Gastroesophageal sphincter (tissue), 4 donors: ENCODE measurements around the gene LRRC26. TPM values are rescaled to one million over a fixed set of nuclear protein-coding genes. Genes with fewer than 3 reads are reported as not detected.
"Not testable (repeated sequence)": the region's sequence is repeated elsewhere in the genome, so short reads cannot be mapped to it uniquely, and the experiment has no call there.

Experiments used
- ATAC-seq: fragments of 150-250 bp; one replicate; pipeline ENCODE4 v1.9.1; 2016; ENCODE audit warnings: mild to moderate bottlenecking, moderate library complexity
- H3K27ac ChIP-seq, 4 donors: fragments of 200-600 bp; sonication (generic) in 3 of 4; 1 replicate in 3 of 4; 2 replicates in 1 of 4; pipeline ENCODE4 v1.5.1; 2016 to 2019
- H3K27me3 ChIP-seq: fragments of 200-600 bp; sonication (generic); one replicate; pipeline ENCODE4 v1.5.1; 2019
- H3K36me3 ChIP-seq, 2 donors: fragments of 200-600 bp; sonication (generic); one replicate each; pipeline ENCODE4 v1.5.1; 2019; ENCODE audit warnings: control low read depth in 1 of 2
- H3K4me1 ChIP-seq, 3 donors: fragments of 200-600 bp; sonication (generic); 1 replicate in 2 of 3; 2 replicates in 1 of 3; pipeline ENCODE4 v1.5.1; 2016 to 2019; ENCODE audit warnings: control low read depth in 2 of 3
- H3K4me3 ChIP-seq, 2 donors: fragments of 200-600 bp; sonication (generic); one replicate each; pipeline ENCODE4 v1.5.1; 2019; ENCODE audit warnings: mild to moderate bottlenecking in 1 of 2, moderate library complexity in 1 of 2
- H3K9me3 ChIP-seq, 3 donors: fragments of 200-600 bp; sonication (generic); one replicate each; pipeline ENCODE4 v1.5.1; 2017 to 2019; ENCODE audit warnings: control low read depth in 2 of 3
- EP300 ChIP-seq: sonication (generic); formaldehyde crosslinking; IDR thresholded peaks from one replicate; pipeline ENCODE4 v1.6.1; 2017; ENCODE audit warnings: antibody characterized with exemption, mild to moderate bottlenecking
- POLR2A ChIP-seq, 2 donors: fragments of 450-650 bp; IDR thresholded peaks; one replicate each; pipeline ENCODE4 v1.6.1; 2017; ENCODE audit warnings: antibody characterized with exemption in 2 of 2, mild to moderate bottlenecking in 2 of 2, moderate library complexity in 1 of 2
- POLR2AphosphoS5 ChIP-seq: sonication (generic); formaldehyde crosslinking; IDR thresholded peaks from one replicate; pipeline ENCODE4 v1.6.1; 2017; ENCODE audit warnings: antibody characterized with exemption
- WGBS, 2 donors: methylation state at CpG; one replicate each; pipeline ENCODE4 v1.1.5; 2018; ENCODE audit warnings: low coverage in 1 of 2; 5-methylcytosine and 5-hydroxymethylcytosine counted together
- total RNA-seq, 4 donors: library from RNA; depleted of rRNA; stranded (reverse); fragments of >200 nt; gene quantifications; one replicate each; pipeline ENCODE4 v1.1.0, GENCODE V29; 2016
- TF ChIP-seq, protein P1 (sequence below), 4 experiments: fragments of 200-600 bp in 2 of 4; fragments of 450-650 bp in 2 of 4; sonication (generic) in 1 of 4; IDR thresholded peaks; one replicate each; pipeline ENCODE4 v1.5.1; 2017 to 2019; ENCODE audit warnings: antibody characterized with exemption in 4 of 4, mild to moderate bottlenecking in 2 of 4, moderate library complexity in 2 of 4

The LRRC26 gene
- total RNA-seq, 4 donors from 2014 or later, result 7.7 TPM; not detected in 3

DNA sequence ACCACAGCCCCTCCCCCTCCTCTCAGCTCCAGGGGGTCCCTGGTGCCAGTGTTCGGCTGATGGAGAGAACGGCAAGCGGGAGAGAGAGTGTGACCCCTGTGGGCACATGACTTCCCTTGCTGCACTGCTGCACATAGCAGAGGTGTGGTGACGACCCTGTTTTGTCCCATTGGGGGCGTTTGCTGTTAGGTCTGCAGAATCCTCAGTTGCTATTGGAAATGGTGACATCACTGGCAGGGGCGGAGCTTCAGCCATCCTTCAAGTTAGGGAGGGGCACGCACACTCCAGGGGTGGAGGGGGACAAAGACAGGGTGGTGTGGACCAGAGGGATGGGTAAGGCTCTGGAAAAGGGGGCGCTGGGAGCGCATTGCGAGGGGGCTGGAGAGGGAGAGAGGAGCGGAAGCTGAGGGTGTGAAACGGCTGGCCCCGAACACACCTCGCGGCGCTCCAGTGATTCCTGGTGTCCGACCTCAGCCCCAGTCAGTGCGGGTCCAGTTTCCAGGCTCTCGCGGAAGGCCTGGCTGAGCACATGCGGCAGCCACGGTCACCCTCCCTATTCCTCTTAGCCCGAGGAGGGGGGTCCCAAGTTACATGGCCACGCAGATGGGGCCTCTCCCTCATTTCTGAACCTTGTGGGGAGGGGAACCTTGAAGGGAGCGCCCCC lies 31.7 kb downstream of the LRRC26 start:
- H3K4me3 ChIP-seq, result no peak overlapping the region

DNA sequence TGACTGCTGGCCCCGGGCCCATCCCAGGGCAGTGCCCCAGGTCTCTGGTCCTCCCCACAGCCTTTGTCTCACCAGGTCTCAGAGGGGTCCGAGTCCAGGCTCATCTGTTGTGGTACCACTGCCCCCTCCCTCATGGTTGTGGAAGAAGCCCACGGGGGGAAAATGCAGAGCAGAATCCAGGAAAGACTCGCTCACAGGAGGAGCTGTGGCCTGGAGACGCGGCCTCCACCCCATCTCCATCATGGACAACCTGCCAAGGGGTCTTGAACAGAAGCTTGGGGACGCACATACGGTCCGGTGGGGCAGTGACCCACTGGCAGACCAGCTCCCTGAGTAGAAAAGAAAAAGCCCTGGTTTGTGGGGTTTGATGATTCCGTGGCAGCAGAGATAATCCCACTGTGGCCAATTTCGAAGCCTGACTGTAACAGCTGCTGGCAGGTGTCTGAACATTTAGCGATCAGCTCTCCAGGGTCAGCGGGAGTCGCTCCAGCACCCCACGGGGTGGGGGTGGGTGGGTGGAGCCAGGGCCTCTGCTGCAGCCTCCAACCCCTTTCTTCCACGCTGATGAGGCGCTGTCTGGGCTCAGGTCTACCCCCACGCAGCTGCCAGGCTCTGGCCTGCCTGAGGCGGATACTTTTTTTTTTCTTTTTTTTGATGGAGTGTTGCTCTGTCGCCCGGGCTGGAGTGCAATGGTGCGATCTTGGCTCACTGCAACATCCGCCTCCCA lies 32.8 kb downstream of the LRRC26 start:
- peaks cover 100% of the 10 kb centered on the region for H3K27me3 ChIP-seq
- ATAC-seq, result no peak

More for the DNA sequence above, 31.7 kb downstream of the LRRC26 start:
- H3K27me3 ChIP-seq, result peaks cover 100% of the 10 kb centered on the region
- peaks cover 0 to 18% (median 3%) of the 10 kb centered on the region in 3 donors for H3K4me1 ChIP-seq
- H3K27ac ChIP-seq, result no peak overlapping the region
- WGBS, 2 donors, result 18% methylated on average over 11 of the region's 25 CpGs; no CpG with 5 or more reads in 1 of the 2 donors
- no peaks in the 10 kb centered on the region for H3K9me3 ChIP-seq
- H3K36me3 ChIP-seq, result no peaks in the 10 kb centered on the region
- TF ChIP-seq, protein P1, sequence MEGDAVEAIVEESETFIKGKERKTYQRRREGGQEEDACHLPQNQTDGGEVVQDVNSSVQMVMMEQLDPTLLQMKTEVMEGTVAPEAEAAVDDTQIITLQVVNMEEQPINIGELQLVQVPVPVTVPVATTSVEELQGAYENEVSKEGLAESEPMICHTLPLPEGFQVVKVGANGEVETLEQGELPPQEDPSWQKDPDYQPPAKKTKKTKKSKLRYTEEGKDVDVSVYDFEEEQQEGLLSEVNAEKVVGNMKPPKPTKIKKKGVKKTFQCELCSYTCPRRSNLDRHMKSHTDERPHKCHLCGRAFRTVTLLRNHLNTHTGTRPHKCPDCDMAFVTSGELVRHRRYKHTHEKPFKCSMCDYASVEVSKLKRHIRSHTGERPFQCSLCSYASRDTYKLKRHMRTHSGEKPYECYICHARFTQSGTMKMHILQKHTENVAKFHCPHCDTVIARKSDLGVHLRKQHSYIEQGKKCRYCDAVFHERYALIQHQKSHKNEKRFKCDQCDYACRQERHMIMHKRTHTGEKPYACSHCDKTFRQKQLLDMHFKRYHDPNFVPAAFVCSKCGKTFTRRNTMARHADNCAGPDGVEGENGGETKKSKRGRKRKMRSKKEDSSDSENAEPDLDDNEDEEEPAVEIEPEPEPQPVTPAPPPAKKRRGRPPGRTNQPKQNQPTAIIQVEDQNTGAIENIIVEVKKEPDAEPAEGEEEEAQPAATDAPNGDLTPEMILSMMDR (IDR thresholded peaks at IDR 0.05), result no peak
- no peak for TF ChIP-seq EP300
- no peak for TF ChIP-seq POLR2AphosphoS5
- no peak for TF ChIP-seq POLR2A (IDR thresholded peaks at IDR 0.05)
- ATAC-seq, result no peak

DNA sequence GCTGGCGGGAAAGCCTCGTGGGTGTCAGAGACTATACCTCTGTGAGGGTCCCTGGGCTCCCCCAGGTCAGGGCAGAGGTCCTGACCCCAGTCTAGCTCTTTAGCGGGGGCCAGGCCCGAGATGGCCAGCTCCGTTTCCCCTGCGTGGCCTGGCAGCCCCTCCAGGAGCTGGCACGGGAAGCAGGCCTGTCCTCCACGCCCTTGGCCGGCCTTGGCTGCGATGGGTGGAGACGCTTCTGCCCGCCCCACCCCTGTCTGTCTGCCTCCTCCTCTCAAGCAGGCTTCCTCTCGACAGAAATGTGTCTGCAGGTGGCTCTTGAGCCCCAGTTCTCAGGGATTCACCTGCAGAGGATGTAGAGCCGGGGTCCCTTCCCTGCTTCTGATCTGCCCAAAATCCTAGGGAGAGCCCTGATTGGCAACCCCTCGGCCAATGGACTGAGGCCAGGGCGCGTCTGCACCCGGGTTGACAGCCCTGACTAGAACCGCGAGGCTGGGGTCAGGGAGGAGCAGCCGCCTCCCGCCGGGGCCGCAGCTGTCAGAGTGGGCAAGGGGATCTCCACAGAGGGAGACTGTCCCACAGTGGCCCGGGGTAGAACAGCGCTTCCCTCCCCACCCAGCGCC lies 33.5 kb downstream of the LRRC26 start:
- Histone ChIP-seq H3K4me3 (no peak overlapping the region), H3K27me3 (peaks cover 100% of the 10 kb centered on the region), H3K9me3 (peaks cover 0 to 4% (median 0%) of the 10 kb centered on the region in 3 donors), H3K27ac (no peak overlapping the region), H3K4me1 (peaks cover 0 to 18% (median 3%) of the 10 kb centered on the region in 3 donors), H3K36me3 (no peaks in the 10 kb centered on the region)
- TF ChIP-seq POLR2AphosphoS5, result no peak
- TF ChIP-seq, protein P1 (IDR thresholded peaks at IDR 0.05), result no peak
- 33 to 85% methylated on average over 2 to 3 of the region's 27 CpGs for WGBS, 2 donors
- ATAC-seq, result no peak

More for the DNA sequence above, 32.8 kb downstream of the LRRC26 start:
- Histone ChIP-seq H3K36me3 (no peaks in the 10 kb centered on the region), H3K4me3 (no peak overlapping the region), H3K27ac (no peak overlapping the region), H3K4me1 (peaks cover 0 to 18% (median 3%) of the 10 kb centered on the region in 3 donors), H3K9me3 (peaks cover 0 to under 1% (median 0%) of the 10 kb centered on the region in 3 donors)
- TF ChIP-seq POLR2AphosphoS5 (no peak), EP300 (no peak)
- WGBS, 2 donors, result 60 to 62% methylated on average over 6 to 8 of the region's 23 CpGs

DNA sequence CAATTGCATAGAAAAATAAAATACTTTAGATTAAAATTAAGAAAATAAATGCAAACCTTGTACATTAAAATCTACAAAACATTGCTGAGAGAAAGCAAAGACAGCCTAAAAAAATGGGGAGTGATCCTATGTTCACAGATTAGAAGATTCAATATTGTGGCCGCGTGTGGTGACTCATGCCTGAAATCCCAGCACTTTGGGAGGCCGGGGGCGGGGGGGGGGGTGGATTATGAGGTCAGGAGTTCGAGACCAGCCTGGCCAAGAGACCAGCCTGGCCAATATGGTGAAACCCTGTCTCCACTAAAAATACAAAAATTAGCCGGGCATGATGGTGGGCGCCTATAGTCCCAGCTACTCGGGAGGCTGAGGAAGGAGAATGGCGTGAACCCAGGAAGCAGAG lies 34.7 kb downstream of the LRRC26 start:
- Histone ChIP-seq H3K27me3 (peaks cover 99% of the 10 kb centered on the region), H3K9me3 (peaks cover 0 to 13% (median 0%) of the 10 kb centered on the region in 3 donors), H3K4me1 (peaks cover 0 to 21% (median 3%) of the 10 kb centered on the region in 3 donors)
- not testable (repeated sequence) for H3K36me3 ChIP-seq, H3K4me3 ChIP-seq, ATAC-seq, H3K27ac ChIP-seq
- WGBS, 2 donors, result 73 to 89% methylated on average over 8 to 9 of the region's 9 CpGs

DNA sequence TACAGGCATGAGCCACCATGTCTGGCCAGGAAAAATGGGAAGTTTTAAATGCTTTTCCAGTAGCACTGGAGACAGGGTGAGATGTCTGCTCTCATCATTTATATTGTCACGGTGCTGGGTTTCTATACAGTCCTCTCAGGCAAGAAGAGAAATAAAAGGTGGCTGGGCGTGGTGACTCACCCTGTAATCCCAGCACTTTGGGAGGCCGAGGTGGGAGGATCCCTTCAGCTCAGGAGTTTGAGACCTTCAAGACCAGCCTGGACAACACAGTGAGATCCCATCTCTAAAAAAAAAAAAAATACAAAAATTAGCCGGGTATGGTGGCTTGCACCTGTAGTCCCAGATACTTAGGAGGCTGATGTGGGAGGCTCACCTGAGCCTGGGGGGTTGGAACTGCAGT lies 35.7 kb downstream of the LRRC26 start:
- Histone ChIP-seq H3K4me1 (peaks cover 0 to 26% (median 3%) of the 10 kb centered on the region in 3 donors), H3K36me3 (no peaks in the 10 kb centered on the region), H3K9me3 (peaks cover 0 to 19% (median 0%) of the 10 kb centered on the region in 3 donors), H3K27ac (no peak overlapping the region), H3K27me3 (peaks cover 91% of the 10 kb centered on the region), H3K4me3 (no peak overlapping the region)
- WGBS, 2 donors, result 63% methylated on average over 3 of the region's 4 CpGs; no CpG with 5 or more reads in 1 of the 2 donors
- ATAC-seq, result no peak
- TF ChIP-seq, protein P1 (IDR thresholded peaks at IDR 0.05), result no peak
- TF ChIP-seq POLR2A (IDR thresholded peaks at IDR 0.05) (no peak), EP300 (no peak), POLR2AphosphoS5 (no peak)
